ENCODE results near the gene OSBP2.

GRCh38 chr22:30826670-30827355 lies 132.1 kb downstream of the OSBP2 start:
- TF ChIP-seq, protein P1, sequence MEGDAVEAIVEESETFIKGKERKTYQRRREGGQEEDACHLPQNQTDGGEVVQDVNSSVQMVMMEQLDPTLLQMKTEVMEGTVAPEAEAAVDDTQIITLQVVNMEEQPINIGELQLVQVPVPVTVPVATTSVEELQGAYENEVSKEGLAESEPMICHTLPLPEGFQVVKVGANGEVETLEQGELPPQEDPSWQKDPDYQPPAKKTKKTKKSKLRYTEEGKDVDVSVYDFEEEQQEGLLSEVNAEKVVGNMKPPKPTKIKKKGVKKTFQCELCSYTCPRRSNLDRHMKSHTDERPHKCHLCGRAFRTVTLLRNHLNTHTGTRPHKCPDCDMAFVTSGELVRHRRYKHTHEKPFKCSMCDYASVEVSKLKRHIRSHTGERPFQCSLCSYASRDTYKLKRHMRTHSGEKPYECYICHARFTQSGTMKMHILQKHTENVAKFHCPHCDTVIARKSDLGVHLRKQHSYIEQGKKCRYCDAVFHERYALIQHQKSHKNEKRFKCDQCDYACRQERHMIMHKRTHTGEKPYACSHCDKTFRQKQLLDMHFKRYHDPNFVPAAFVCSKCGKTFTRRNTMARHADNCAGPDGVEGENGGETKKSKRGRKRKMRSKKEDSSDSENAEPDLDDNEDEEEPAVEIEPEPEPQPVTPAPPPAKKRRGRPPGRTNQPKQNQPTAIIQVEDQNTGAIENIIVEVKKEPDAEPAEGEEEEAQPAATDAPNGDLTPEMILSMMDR (IDR thresholded peaks at IDR 0.05) = no peak
- no peak for TF ChIP-seq POLR2A (IDR thresholded peaks at IDR 0.05)

All from breast epithelium (tissue), 3 donors.